H1 (cell line): ENCODE results near the gene MED12L. TPM values are rescaled to one million over a fixed set of nuclear protein-coding genes. Genes with fewer than 3 reads are reported as not detected.

Experiments
- CTCF ChIA-PET: fragments of 300-600 bp; sonication (Branson Sonifier 250); formaldehyde crosslinking; loops from one replicate; lab custom pipeline; 2021; ENCODE audit not compliant: partially characterized antibody; lab: Charles Lee
- POLR2A ChIA-PET: fragments of 300-600 bp; sonication (Branson Sonifier 250); formaldehyde crosslinking; loops from one replicate; lab custom pipeline; 2021; ENCODE audit warnings: inconsistent platforms; ENCODE audit not compliant: partially characterized antibody; lab: Charles Lee
- DNase-seq, 2 experiments: peaks; one replicate each; pipeline versions ENCODE4 v3.0.0 to v3.0.0-alpha.2; 2010 to 2022; ENCODE audit warnings: low spot score in 2 of 2, low read depth in 1 of 2, mixed read lengths in 1 of 2
- FAIRE-seq: peaks from 2 replicates; lab custom pipeline; 2011; peaks lifted over from hg19 to GRCh38; lab: Jason Lieb, UNC
- H2AFZ ChIP-seq: 2 replicates; pipeline ENCODE4 v1.8.1; 2012; ENCODE audit warnings: low read length, inconsistent platforms
- H2AK5ac ChIP-seq: 2 replicates; pipeline ENCODE4 v1.6.1; 2013; ENCODE audit warnings: low read depth, low read length
- H2BK120ac ChIP-seq: replicated peaks from 2 replicates; pipeline ENCODE3; 2013; ENCODE audit warnings: low read depth, low read length, inconsistent platforms
- H2BK12ac ChIP-seq: 2 replicates; pipeline ENCODE4 v1.6.1; 2013; ENCODE audit warnings: low read depth, low read length
- H2BK15ac ChIP-seq: 2 replicates; pipeline ENCODE4 v1.6.1; 2013; ENCODE audit warnings: low read length
- H2BK20ac ChIP-seq: 2 replicates; pipeline ENCODE4 v1.6.1; 2013; ENCODE audit warnings: low read length
- H2BK5ac ChIP-seq: 2 replicates; pipeline ENCODE4 v1.6.1; 2013; ENCODE audit warnings: low read depth, low read length
- H3K14ac ChIP-seq: 2 replicates; pipeline ENCODE4 v1.6.1; 2013; ENCODE audit warnings: inconsistent platforms; ENCODE audit not compliant: insufficient read length
- H3K18ac ChIP-seq: 2 replicates; pipeline ENCODE4 v1.6.1; 2013; ENCODE audit warnings: low read length; ENCODE audit errors: extremely low read depth
- H3K23ac ChIP-seq: 2 replicates; pipeline ENCODE4 v1.6.1; 2013; ENCODE audit warnings: inconsistent platforms; ENCODE audit not compliant: insufficient read length
- H3K23me2 ChIP-seq: 2 replicates; pipeline ENCODE4 v1.6.1; 2013; ENCODE audit warnings: low read depth, low read length
- H3K27ac ChIP-seq: 2 replicates; pipeline ENCODE4 v1.6.1; 2011; ENCODE audit warnings: low read depth, low read length, inconsistent platforms
- H3K27me3 ChIP-seq, 4 experiments: replicated peaks in 1 of 4; 1 replicate in 1 of 4; 2 replicates in 3 of 4; pipeline versions ENCODE4 v1.6.1 to v1.8.1; 2011 to 2013; ENCODE audit warnings: low read length in 3 of 4, mild to moderate bottlenecking in 3 of 4, inconsistent platforms in 2 of 4, mixed read lengths in 2 of 4, moderate library complexity in 1 of 4; ENCODE audit not compliant: control insufficient read depth in 3 of 4, insufficient read depth in 3 of 4; ENCODE audit errors: extremely low read depth in 1 of 4
- H3K36me3 ChIP-seq, 4 experiments: 2 replicates each; pipeline versions ENCODE4 v1.6.1 to v1.8.1; 2011 to 2013; ENCODE audit warnings: mild to moderate bottlenecking in 4 of 4, low read length in 3 of 4, moderate library complexity in 2 of 4, control low read depth in 1 of 4, inconsistent platforms in 1 of 4; ENCODE audit not compliant: insufficient read depth in 4 of 4, control insufficient read depth in 2 of 4
- H3K4ac ChIP-seq: replicated peaks from 2 replicates; pipeline ENCODE3; 2013; ENCODE audit warnings: low read length, low read depth, mixed read lengths, inconsistent platforms; ENCODE audit not compliant: insufficient read length
- H3K4me1 ChIP-seq, 4 experiments: replicated peaks in 1 of 4; 1 replicate in 1 of 4; 2 replicates in 3 of 4; pipeline versions ENCODE4 v1.6.1 to v1.8.1; 2011 to 2013; ENCODE audit warnings: low read length in 3 of 4, inconsistent platforms in 2 of 4, mixed read lengths in 1 of 4; ENCODE audit not compliant: insufficient read depth in 4 of 4, control insufficient read depth in 3 of 4
- H3K4me2 ChIP-seq, 2 experiments: 2 replicates each; pipeline versions ENCODE4 v1.6.1 to v1.8.1; 2011 to 2013; ENCODE audit warnings: low read depth in 2 of 2, low read length in 2 of 2, control low read depth in 1 of 2, inconsistent platforms in 1 of 2, mild to moderate bottlenecking in 1 of 2; ENCODE audit not compliant: insufficient read depth in 1 of 2
- H3K4me3 ChIP-seq, 4 experiments: fragments of 200-600, 300-600 bp in 1 of 4; sonication (generic), shearing (Covaris generic), sonication (Bioruptor Twin) in 1 of 4; 2 replicates each; pipeline versions ENCODE4 v1.5.1 to v1.8.1; 2011 to 2016; ENCODE audit warnings: low read length in 4 of 4, low read depth in 3 of 4, control low read depth in 2 of 4, inconsistent platforms in 2 of 4, mild to moderate bottlenecking in 2 of 4, mixed read lengths in 1 of 4, moderate library complexity in 1 of 4; ENCODE audit not compliant: insufficient read depth in 2 of 4; ENCODE audit errors: extremely low read depth in 1 of 4
- H3K56ac ChIP-seq: replicated peaks from 2 replicates; pipeline ENCODE3; 2013; ENCODE audit warnings: low read depth, mild to moderate bottlenecking, mixed read lengths, low read length, inconsistent platforms; ENCODE audit not compliant: insufficient read length
- H3K79me1 ChIP-seq: 2 replicates; pipeline ENCODE4 v1.6.1; 2013; ENCODE audit warnings: low read depth, low read length, control low read depth
- H3K79me2 ChIP-seq, 2 experiments: 2 replicates each; pipeline versions ENCODE4 v1.6.1 to v1.8.1; 2012 to 2013; ENCODE audit warnings: low read length in 2 of 2, mild to moderate bottlenecking in 2 of 2, inconsistent platforms in 1 of 2; ENCODE audit not compliant: insufficient read depth in 2 of 2, control insufficient read depth in 1 of 2
- H3K9ac ChIP-seq, 4 experiments: replicated peaks in 1 of 4; 1 replicate in 1 of 4; 2 replicates in 3 of 4; pipeline versions ENCODE4 v1.6.1 to v1.8.1; 2011 to 2013; ENCODE audit warnings: low read depth in 3 of 4, low read length in 3 of 4, control low read depth in 2 of 4, mild to moderate bottlenecking in 2 of 4, moderate library complexity in 2 of 4, inconsistent platforms in 1 of 4; ENCODE audit errors: extremely low read depth in 1 of 4
- H3K9me3 ChIP-seq, 2 experiments: 2 replicates each; pipeline versions ENCODE4 v1.6.1 to v1.8.1; 2012 to 2013; ENCODE audit warnings: mild to moderate bottlenecking in 2 of 2, moderate library complexity in 2 of 2, control low read depth in 1 of 2, inconsistent platforms in 1 of 2, low read depth in 1 of 2, low read length in 1 of 2, mixed read lengths in 1 of 2; ENCODE audit not compliant: insufficient read depth in 2 of 2
- H4K20me1 ChIP-seq, 2 experiments: replicated peaks in 1 of 2; 2 replicates each; pipeline versions ENCODE3 to v1.8.1; 2011 to 2013; ENCODE audit warnings: inconsistent platforms in 2 of 2, low read length in 2 of 2, mild to moderate bottlenecking in 1 of 2; ENCODE audit not compliant: insufficient read depth in 2 of 2, control insufficient read depth in 1 of 2
- H4K5ac ChIP-seq: 2 replicates; pipeline ENCODE4 v1.6.1; 2013; ENCODE audit warnings: low read length, low read depth, mixed read lengths, inconsistent platforms; ENCODE audit not compliant: insufficient read length
- H4K8ac ChIP-seq: 2 replicates; pipeline ENCODE4 v1.8.0; 2013; ENCODE audit warnings: mild to moderate bottlenecking, moderate library complexity, low read length, inconsistent platforms; ENCODE audit not compliant: insufficient read depth; ENCODE audit errors: extremely low read depth
- H4K91ac ChIP-seq: replicated peaks from 2 replicates; pipeline ENCODE3; 2013; ENCODE audit warnings: low read length, mixed read lengths, inconsistent platforms; ENCODE audit not compliant: insufficient read length
- CHD2 ChIP-seq: IDR thresholded peaks from 2 replicates; pipeline ENCODE4 v1.6.1; 2012; ENCODE audit warnings: low read length, improper control_type of control experiment
- KDM5A ChIP-seq: fragments of 200-600 bp; IDR thresholded peaks from 2 replicates; pipeline ENCODE4 v1.7.1; 2012; ENCODE audit warnings: mild to moderate bottlenecking, low read length, inconsistent platforms, mixed read lengths
- SP4 ChIP-seq: IDR thresholded peaks from 2 replicates; pipeline ENCODE4 v1.6.1; 2012; ENCODE audit warnings: low read length, inconsistent platforms
- SUZ12 ChIP-seq: fragments of 200-600 bp; sonication (generic); IDR thresholded peaks from 2 replicates; pipeline ENCODE4 v1.6.1; 2012; ENCODE audit warnings: mild to moderate bottlenecking, inconsistent platforms, low read length, moderate library complexity, mixed read lengths
- USF2 ChIP-seq: IDR thresholded peaks from 2 replicates; pipeline ENCODE4 v1.6.1; 2011; ENCODE audit warnings: low read length, improper control_type of control experiment
- WGBS, 2 experiments: shearing (Covaris generic) in 1 of 2; methylation state at CpG; one replicate each; pipeline versions ENCODE4 v1.1.6 to v1.1.7; 2013 to 2015; ENCODE audit warnings: low lambda C conversion rate in 2 of 2, mixed read lengths in 2 of 2, inconsistent platforms in 1 of 2, low coverage in 1 of 2, missing lambda C conversion rate in 1 of 2; ENCODE audit not compliant: insufficient replicate concordance in 2 of 2, insufficient coverage in 1 of 2, insufficient read length in 1 of 2; ENCODE audit errors: extremely low coverage in 1 of 2, missing lambda C conversion rate in 1 of 2; 5-methylcytosine and 5-hydroxymethylcytosine counted together
- polyA plus RNA-seq, 7 experiments: library from polyadenylated mRNA; depleted of rRNA in 3 of 7; stranded (reverse) in 5 of 7; unstranded in 2 of 7; fragments of >200 nt in 5 of 7; fragments of 200-250 nt in 2 of 7; gene quantifications; 1 replicate in 5 of 7; 2 replicates in 1 of 7; 4 replicates in 1 of 7; pipeline versions ENCODE4 v1.2.1 to v1.2.3, GENCODE V29; 2011 to 2013; ENCODE audit warnings: missing spikeins in 2 of 7, mixed read lengths in 2 of 7
- total RNA-seq: library from RNA; stranded (reverse); fragmentation: NEBNext Ultra II Directional; extraction: Animal tissue kit (Norgen Biotek cat#: 25700); gene quantifications from 2 replicates; pipeline ENCODE4 v1.2.1, GENCODE V29; 2021

Gene MED12L
- total and polyA plus RNA-seq, 2 of the 8 experiments (the other 6 are each of a cell fraction or from before 2014, with no cell fraction given): 3.6 to 26.2 TPM

DNA sequence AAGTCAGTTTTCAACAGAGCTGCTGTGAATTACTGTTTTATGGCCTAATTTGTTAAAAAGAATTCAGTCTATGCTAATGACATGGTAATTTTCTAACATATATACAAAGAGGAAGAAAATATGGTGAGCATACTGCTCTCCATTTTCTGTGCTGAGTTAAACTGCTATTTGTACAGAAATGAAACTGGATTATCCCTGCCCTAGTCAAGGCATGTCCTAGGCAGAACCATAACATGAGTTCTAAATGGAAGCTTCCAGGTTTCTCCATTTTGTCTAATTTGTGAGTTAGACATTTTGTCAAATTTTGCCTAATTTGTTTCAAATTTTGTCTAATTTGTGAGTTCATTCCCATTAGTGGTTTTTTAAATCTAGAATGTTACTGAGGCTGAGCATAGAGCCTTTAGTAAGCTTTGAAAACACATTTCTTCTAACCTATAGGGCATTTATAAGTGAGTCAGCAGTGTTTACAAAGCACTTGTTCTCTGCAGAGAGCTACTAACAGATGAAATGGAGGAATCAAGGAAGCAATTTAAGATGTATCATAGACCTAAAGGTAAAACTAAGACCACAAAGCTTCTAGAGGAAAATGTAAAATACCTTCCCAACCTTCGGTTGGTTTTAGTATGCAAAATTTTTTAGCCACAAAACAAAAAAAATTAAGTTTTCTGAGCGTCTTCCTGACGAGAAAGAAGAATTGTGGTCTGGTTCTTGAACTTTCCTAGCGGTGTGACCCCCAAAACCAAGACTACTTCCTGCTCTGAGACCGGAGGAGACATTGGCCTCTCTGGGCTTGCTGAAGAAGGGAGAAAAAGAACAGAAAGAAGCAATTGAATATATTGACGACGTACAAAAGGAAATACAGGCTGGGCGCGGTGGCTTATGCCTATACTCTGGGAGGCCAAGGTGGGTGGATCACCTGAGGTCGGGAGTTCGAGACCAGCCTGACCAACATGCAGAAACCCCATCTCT, 183.1 kb downstream of the MED12L start:
- Histone ChIP-seq H3K4me2 (no peak overlapping the region), H4K20me1 (no peaks in the 10 kb centered on the region), H2AK5ac (no peak overlapping the region), H2AFZ (no peak overlapping the region), H4K5ac (no peak overlapping the region), H3K9me3 (no peaks in the 10 kb centered on the region), H3K36me3 (no peaks in the 10 kb centered on the region), H3K4me3 (no peak overlapping the region), H3K9ac (no peak overlapping the region), H2BK15ac (no peak overlapping the region), H4K91ac (no peak overlapping the region), H3K14ac (no peak overlapping the region), H4K8ac (no peak overlapping the region), H3K18ac (no peak overlapping the region), H2BK20ac (no peak overlapping the region), H3K27ac (no peak overlapping the region), H3K4ac (no peak overlapping the region), H2BK5ac (no peak overlapping the region), H3K23me2 (no peaks in the 10 kb centered on the region), H3K4me1 (peaks cover 0 to 7% (median 3%) of the 10 kb centered on the region in 4 experiments; a peak in 2 of 7 replicates), H3K23ac (no peak overlapping the region), H3K79me2 (no peaks in the 10 kb centered on the region), H2BK12ac (no peak overlapping the region), H2BK120ac (no peak overlapping the region), H3K79me1 (no peaks in the 10 kb centered on the region; the same call in 1 of the 2 replicates), H3K27me3 (no peaks in the 10 kb centered on the region), H3K56ac (no peak overlapping the region)
- TF ChIP-seq SP4 (no peak), SUZ12 (no peak), KDM5A (no peak), USF2 (no peak), CHD2 (no peak)
- CTCF ChIA-PET: interaction anchor here (0.6 to 3.4 kb wide), 7 partner anchors 12 to 157 kb away, joined by 3 to 13 read pairs (median 4); no protein-coding TSS in a partner anchor
- FAIRE-seq (peak; percentile 19), DNase-seq (no peak)
- POLR2A ChIA-PET: no interaction called here
- 91% methylated on average over 11 of the region's 11 CpGs; no CpG with 5 or more reads in 1 of the 2 experiments for WGBS, 2 experiments
